Smooth muscle cell (in vitro differentiated cells): ENCODE results near the gene P2RX5. TPM values are rescaled to one million over a fixed set of nuclear protein-coding genes. Genes with fewer than 3 reads are reported as not detected.

Experiments
- DNase-seq: peaks from one replicate; lab custom pipeline; 2025; ENCODE audit not compliant: unreplicated experiment; lab: John Stamatoyannopoulos, UW
- H2AFZ ChIP-seq: fragments of 200-600 bp; sonication (generic); 2 replicates; pipeline ENCODE4 v1.6.0; 2016; ENCODE audit warnings: antibody characterized with exemption, low read depth, mild to moderate bottlenecking
- H3F3A ChIP-seq: fragments of 200-600 bp; sonication (generic); 2 replicates; pipeline ENCODE4 v1.6.0; 2017; ENCODE audit warnings: antibody characterized with exemption, low read depth
- H3K27ac ChIP-seq: fragments of 200-600 bp; sonication (generic); 2 replicates; pipeline ENCODE4 v1.5.1; 2016; ENCODE audit warnings: low read depth, mild to moderate bottlenecking
- H3K27me3 ChIP-seq: fragments of 200-600 bp; sonication (generic); 2 replicates; pipeline ENCODE4 v1.6.1; 2016; ENCODE audit warnings: low read depth, mild to moderate bottlenecking
- H3K36me3 ChIP-seq: fragments of 200-600 bp; sonication (generic); 2 replicates; pipeline ENCODE4 v1.5.1; 2016; ENCODE audit warnings: low read depth
- H3K4me1 ChIP-seq: fragments of 200-600 bp; sonication (generic); 2 replicates; pipeline ENCODE4 v1.5.1; 2016; ENCODE audit warnings: low read depth
- H3K4me2 ChIP-seq: fragments of 200-600 bp; sonication (generic); 2 replicates; pipeline ENCODE4 v1.6.0; 2016; ENCODE audit warnings: mild to moderate bottlenecking
- H3K4me3 ChIP-seq: fragments of 200-600 bp; sonication (generic); 2 replicates; pipeline ENCODE4 v1.5.1; 2016; ENCODE audit warnings: mild to moderate bottlenecking
- H3K79me2 ChIP-seq: fragments of 200-600 bp; sonication (generic); 2 replicates; pipeline ENCODE4 v1.6.0; 2016; ENCODE audit warnings: low read depth, mild to moderate bottlenecking
- H3K9ac ChIP-seq: fragments of 200-600 bp; sonication (generic); 2 replicates; pipeline ENCODE4 v1.6.0; 2016; ENCODE audit warnings: low read depth
- H3K9me3 ChIP-seq: fragments of 200-600 bp; sonication (generic); replicated peaks from 2 replicates; pipeline ENCODE4 v1.5.1; 2016; ENCODE audit warnings: low read depth
- H4K20me1 ChIP-seq: fragments of 200-600 bp; sonication (generic); 2 replicates; pipeline ENCODE4 v1.6.0; 2016; ENCODE audit warnings: low read depth
- CTCF ChIP-seq: fragments of 200-600 bp; sonication (generic); IDR thresholded peaks from 2 replicates; pipeline ENCODE4 v1.5.1; 2017; ENCODE audit warnings: borderline replicate concordance, mild to moderate bottlenecking, antibody characterized with exemption; ENCODE audit not compliant: insufficient read depth, poor library complexity, severe bottlenecking
- WGBS: methylation state at CpG from one replicate; pipeline ENCODE4 v1.1.7; 2016; ENCODE audit warnings: low lambda C conversion rate; 5-methylcytosine and 5-hydroxymethylcytosine counted together
- polyA plus RNA-seq: library from polyadenylated mRNA; unstranded; fragments of >200 nt; fragmentation: Nextera tagmentation; extraction: Ambion mirVana; gene quantifications from 2 replicates; pipeline ENCODE4 v1.2.1, GENCODE V29; 2016
- total RNA-seq: library from RNA; depleted of rRNA; stranded (reverse); fragments of >200 nt; gene quantifications from 2 replicates; pipeline ENCODE4 v1.2.3, GENCODE V29; 2014

The P2RX5 gene
- total and polyA plus RNA-seq, 2 experiments from 2014 or later, result not detected

DNA sequence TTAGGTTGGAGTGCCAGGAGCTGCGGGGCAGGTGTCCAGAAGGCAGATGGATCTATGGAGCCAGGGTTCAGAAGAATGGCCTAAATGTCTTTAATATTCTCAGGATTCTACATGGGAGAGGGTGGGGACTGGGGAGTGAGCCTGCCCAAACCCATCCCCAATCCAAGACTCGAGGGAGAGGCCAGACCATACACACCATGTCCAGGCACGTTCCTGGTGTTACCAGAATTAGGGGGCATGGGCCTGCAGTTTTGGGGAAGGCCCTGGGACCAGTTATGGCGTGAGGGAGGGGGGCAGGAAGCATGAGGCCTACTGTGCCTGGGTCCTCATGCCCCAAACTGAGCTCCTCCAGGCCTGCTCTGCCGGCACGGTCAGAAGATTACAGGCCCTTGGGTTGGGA is 29.4 kb downstream of the P2RX5 start:
- no peaks in the 10 kb centered on the region for H3K9me3 ChIP-seq
- no peaks in the 10 kb centered on the region for H3K36me3 ChIP-seq
- no peak for TF ChIP-seq CTCF
- H3K4me2 ChIP-seq, result peak overlapping the region; percentile 93
- H3F3A ChIP-seq, result peaks cover 6% of the 10 kb centered on the region
- peaks cover 61% of the 10 kb centered on the region for H4K20me1 ChIP-seq
- peaks cover 9% of the 10 kb centered on the region for H3K4me1 ChIP-seq
- H3K4me3 ChIP-seq, result peak overlapping the region; percentile 69
- WGBS, result 91% methylated on average over 6 of the region's 6 CpGs
- H3K27me3 ChIP-seq, result no peaks in the 10 kb centered on the region
- DNase-seq, result no peak
- no peak overlapping the region for H2AFZ ChIP-seq
- H3K9ac ChIP-seq, result no peak overlapping the region
- peaks cover 42% of the 10 kb centered on the region for H3K79me2 ChIP-seq
- peak overlapping the region; percentile 9 for H3K27ac ChIP-seq

DNA sequence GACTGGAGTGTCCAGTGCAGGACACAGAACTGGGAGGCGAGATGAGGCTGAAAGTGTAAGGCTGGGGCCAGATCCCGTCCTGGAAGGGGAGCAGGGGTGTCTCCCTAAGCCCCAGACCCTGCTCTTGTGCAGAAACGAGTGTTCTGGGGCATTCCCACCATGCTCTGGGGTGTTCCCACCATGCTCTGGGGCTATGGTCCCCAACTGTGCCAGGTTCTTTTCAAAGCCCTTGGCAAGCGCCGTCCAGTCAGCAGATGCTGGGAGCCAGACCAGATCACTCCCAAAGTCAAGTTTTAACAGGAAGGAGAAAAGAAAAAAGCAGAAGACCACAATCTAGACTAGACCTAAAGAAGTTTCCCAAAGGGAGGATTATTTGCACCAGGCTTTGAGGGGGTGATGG is 30.1 kb downstream of the P2RX5 start:
- H3K4me2 ChIP-seq, result peak overlapping the region; percentile 93
- H3K4me1 ChIP-seq, result peaks cover 9% of the 10 kb centered on the region
- TF ChIP-seq CTCF, result no peak
- H3K27me3 ChIP-seq, result no peaks in the 10 kb centered on the region
- H3K79me2 ChIP-seq, result peaks cover 42% of the 10 kb centered on the region
- no peak for DNase-seq
- WGBS, result 89% methylated on average over 5 of the region's 5 CpGs
- H3K36me3 ChIP-seq, result no peaks in the 10 kb centered on the region
- H3K9me3 ChIP-seq, result no peaks in the 10 kb centered on the region
- H3F3A ChIP-seq, result peaks cover 6% of the 10 kb centered on the region
- no peak overlapping the region for H3K9ac ChIP-seq
- H4K20me1 ChIP-seq, result peaks cover 61% of the 10 kb centered on the region
- peak overlapping the region; percentile 6 for H3K27ac ChIP-seq
- no peak overlapping the region for H2AFZ ChIP-seq
- H3K4me3 ChIP-seq, result no peak overlapping the region

DNA sequence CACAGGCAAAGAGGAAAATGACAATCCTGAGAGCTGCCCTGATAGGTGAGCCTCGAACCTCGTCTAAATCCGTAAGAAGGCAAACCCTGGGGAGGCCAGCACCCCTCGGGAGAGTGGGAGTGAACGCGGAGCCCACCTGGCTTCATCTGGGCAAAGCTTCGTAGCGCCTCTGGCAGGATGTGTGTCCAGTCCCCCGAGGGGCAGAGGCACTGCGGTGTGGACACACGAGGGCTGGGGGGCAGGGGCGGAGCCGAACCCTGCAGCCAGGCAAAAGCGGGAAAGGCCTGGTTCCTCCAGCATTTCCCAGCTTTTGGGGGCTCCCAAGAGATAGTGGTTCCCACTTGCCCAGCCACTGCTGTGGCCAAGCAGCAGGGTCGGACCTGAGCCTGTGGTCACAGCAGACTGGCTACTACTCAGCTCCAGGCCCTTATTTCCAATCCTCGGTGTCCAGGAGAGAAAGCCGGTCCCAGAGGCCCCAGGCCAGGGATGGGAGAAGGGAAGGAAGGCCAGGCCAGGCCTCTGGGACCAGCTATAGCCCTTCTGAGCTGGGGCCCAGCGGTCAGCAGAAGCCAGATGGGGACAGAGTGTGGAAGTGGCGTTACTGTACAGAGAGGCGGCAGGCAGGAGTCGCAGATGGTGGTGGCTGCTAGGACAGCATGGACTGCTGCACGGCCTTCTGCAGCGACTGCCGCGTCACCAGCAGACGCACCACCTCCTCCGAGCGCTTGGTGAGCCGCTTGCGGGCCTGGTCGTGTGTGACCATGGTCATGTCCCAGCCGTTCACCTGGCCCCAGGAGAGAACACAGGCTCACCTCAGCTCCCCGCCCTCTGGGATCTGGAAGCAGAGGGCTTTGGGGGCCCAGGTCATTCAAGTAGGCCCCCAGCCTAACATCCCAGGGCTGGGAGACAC is 32.6 kb downstream of the P2RX5 start:
- H3K36me3 ChIP-seq, result no peaks in the 10 kb centered on the region
- H3F3A ChIP-seq, result peaks cover 6% of the 10 kb centered on the region
- no peak overlapping the region for H2AFZ ChIP-seq
- H3K4me2 ChIP-seq, result no peak overlapping the region
- H3K4me1 ChIP-seq, result peaks cover 9% of the 10 kb centered on the region
- H3K9me3 ChIP-seq, result no peaks in the 10 kb centered on the region
- no peak overlapping the region for H3K9ac ChIP-seq
- no peak overlapping the region for H3K27ac ChIP-seq
- H3K27me3 ChIP-seq, result no peaks in the 10 kb centered on the region
- no peak for TF ChIP-seq CTCF
- DNase-seq, result no peak
- 91% methylated on average over 33 of the region's 33 CpGs for WGBS
- H3K4me3 ChIP-seq, result no peak overlapping the region
- H4K20me1 ChIP-seq, result peaks cover 50% of the 10 kb centered on the region
- H3K79me2 ChIP-seq, result peaks cover 20% of the 10 kb centered on the region
